PFSK-1 (cell line): Measurements from ENCODE around the gene ZNF462.

ENCODE experiments used
- FOXP2 ChIP-seq: optimal IDR thresholded peaks from 2 replicates; pipeline ENCODE3; 2011; ENCODE audit warnings: borderline replicate concordance, control low read depth, inconsistent platforms; ENCODE audit not compliant: insufficient read depth; ENCODE audit errors: extremely low read length, extremely low read depth
- POLR2AphosphoS5 ChIP-seq: IDR thresholded peaks from 2 replicates; pipeline ENCODE4 v1.6.1; 2012; ENCODE audit warnings: low read depth, mild to moderate bottlenecking, control low read depth, low read length, moderate library complexity
- SIN3A ChIP-seq: IDR thresholded peaks from 2 replicates; pipeline ENCODE4 v1.6.1; 2012; ENCODE audit warnings: mild to moderate bottlenecking, low read length, moderate library complexity, borderline replicate concordance; ENCODE audit not compliant: insufficient read depth
- TAF1 ChIP-seq: IDR thresholded peaks from 2 replicates; pipeline ENCODE4 v1.6.1; 2012; ENCODE audit warnings: low read length, control low read depth, borderline replicate concordance; ENCODE audit not compliant: insufficient read depth
- TF ChIP-seq, protein P1 (sequence below), 2 experiments: IDR thresholded peaks; 2 replicates each; pipeline versions ENCODE4 v1.6.1 to v1.8.0; 2011 to 2012; ENCODE audit warnings: low read depth in 2 of 2, low read length in 2 of 2, control low read depth in 1 of 2, inconsistent platforms in 1 of 2, mild to moderate bottlenecking in 1 of 2, moderate library complexity in 1 of 2; ENCODE audit not compliant: insufficient read depth in 1 of 2

The ZNF462 gene

DNA sequence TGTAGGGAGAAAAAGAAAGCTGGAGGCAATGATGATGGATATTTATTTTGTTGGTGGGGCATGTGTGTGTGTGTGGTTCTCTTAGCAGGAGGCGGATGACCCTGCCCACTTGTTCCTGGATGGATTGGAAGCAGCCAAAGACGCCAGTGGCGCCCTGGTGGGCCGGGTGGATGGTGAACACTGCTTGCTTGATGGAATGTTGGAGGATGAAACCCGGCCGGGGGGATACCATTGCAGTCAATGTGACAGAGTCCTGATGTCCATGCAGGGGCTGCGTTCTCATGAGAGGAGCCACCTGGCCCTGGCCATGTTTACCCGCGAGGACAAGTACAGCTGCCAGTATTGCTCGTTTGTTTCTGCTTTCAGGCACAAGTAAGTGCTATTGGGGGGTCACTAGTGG lies 69.2 kb downstream of the ZNF462 start:
- TF ChIP-seq FOXP2, result no peak
- TF ChIP-seq TAF1, result no peak

DNA sequence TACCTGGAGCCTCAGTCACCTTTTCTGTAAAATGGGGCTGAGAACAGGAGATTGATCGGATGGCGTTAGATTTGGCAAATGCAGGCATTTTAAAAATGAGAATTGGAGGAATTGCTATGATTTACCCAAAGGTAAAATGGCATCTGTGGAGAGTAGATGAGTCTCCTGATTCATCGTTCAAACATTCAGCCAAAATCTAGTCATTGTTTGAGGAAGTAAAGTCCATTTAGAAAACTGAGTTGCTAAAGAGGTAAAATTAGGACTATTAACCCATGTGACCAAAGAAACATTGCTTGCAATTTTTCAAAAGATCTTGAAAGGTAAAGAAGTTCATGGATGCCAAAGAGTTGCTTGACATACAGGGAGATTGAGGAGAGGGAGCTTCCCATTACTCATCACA lies 69.7 kb downstream of the ZNF462 start:
- no peak for TF ChIP-seq SIN3A
- no peak for TF ChIP-seq POLR2AphosphoS5
- TF ChIP-seq, protein P1, sequence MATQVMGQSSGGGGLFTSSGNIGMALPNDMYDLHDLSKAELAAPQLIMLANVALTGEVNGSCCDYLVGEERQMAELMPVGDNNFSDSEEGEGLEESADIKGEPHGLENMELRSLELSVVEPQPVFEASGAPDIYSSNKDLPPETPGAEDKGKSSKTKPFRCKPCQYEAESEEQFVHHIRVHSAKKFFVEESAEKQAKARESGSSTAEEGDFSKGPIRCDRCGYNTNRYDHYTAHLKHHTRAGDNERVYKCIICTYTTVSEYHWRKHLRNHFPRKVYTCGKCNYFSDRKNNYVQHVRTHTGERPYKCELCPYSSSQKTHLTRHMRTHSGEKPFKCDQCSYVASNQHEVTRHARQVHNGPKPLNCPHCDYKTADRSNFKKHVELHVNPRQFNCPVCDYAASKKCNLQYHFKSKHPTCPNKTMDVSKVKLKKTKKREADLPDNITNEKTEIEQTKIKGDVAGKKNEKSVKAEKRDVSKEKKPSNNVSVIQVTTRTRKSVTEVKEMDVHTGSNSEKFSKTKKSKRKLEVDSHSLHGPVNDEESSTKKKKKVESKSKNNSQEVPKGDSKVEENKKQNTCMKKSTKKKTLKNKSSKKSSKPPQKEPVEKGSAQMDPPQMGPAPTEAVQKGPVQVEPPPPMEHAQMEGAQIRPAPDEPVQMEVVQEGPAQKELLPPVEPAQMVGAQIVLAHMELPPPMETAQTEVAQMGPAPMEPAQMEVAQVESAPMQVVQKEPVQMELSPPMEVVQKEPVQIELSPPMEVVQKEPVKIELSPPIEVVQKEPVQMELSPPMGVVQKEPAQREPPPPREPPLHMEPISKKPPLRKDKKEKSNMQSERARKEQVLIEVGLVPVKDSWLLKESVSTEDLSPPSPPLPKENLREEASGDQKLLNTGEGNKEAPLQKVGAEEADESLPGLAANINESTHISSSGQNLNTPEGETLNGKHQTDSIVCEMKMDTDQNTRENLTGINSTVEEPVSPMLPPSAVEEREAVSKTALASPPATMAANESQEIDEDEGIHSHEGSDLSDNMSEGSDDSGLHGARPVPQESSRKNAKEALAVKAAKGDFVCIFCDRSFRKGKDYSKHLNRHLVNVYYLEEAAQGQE (IDR thresholded peaks at IDR 0.05; ENCODE audit: insufficient read depth in 1 of 2, low read depth in 2 of 2, low read length in 2 of 2), result no peak
- no peak for TF ChIP-seq TAF1
- TF ChIP-seq FOXP2, result no peak

DNA sequence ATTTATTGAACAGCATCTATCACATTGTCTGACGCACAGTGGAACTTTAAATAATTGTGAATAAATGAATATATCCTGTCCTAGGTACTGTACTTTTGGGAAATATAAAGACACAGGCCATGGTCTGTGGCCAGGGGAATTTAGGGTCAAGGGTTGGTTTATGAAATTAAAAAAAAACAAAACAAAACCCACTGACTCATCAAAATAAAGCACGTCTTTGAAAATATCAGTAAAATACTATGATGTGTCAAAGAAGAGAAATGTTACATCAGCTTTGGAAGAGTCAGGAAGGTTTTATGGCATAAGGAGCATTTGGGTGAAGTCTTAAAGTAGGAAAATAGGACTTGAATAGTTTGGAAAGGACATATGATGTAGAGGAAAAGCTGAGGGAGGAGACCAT lies 70.5 kb downstream of the ZNF462 start:
- TF ChIP-seq SIN3A, result no peak
- TF ChIP-seq, protein P1 (IDR thresholded peaks at IDR 0.05; ENCODE audit: insufficient read depth in 1 of 2, low read depth in 2 of 2, low read length in 2 of 2), result no peak

DNA sequence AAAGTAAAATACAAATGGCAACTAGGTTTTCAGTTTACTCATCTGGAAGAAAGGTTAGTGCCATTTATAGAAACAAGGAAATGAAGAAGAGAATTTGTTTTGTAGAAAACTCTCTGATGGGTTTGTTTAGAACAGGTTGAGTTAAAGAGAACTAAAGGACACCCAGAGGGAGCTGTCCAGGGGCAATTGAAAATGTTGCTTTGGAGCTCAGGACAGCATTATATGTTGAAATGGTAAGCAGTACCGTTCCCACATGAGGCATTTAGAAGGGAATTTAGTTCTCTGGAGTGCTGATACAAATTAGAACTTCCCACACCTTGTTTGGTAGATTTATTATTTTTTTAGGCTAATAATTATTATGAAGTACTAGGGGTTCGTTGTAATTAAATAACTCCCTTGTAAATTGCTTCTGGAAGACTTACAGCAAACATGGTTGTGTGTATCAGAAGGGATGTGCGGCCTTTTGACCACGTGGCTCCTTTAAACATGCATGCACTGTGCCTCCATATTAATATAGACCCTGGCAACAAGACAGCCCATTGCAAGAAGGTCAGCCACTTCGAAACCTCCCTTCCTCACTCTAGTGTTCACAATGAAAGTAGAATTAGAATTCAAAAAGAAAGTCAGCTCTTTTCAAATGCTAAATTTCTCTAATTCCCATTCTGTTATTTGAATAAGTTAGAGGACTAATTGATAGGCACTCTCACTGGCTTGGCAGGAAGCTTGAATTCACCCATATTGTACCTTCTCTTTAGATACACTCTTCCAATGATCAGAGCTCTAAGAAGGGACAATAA lies 71.7 kb downstream of the ZNF462 start:
- TF ChIP-seq, protein P1 (IDR thresholded peaks at IDR 0.05; ENCODE audit: insufficient read depth in 1 of 2, low read depth in 2 of 2, low read length in 2 of 2), result 0 out of 4 replicates have a peak, but pooled peaks of 1 of the 2 experiments have one; percentile 35
- TF ChIP-seq SIN3A (no peak), TAF1 (no peak), POLR2AphosphoS5 (no peak), FOXP2 (no peak)

DNA sequence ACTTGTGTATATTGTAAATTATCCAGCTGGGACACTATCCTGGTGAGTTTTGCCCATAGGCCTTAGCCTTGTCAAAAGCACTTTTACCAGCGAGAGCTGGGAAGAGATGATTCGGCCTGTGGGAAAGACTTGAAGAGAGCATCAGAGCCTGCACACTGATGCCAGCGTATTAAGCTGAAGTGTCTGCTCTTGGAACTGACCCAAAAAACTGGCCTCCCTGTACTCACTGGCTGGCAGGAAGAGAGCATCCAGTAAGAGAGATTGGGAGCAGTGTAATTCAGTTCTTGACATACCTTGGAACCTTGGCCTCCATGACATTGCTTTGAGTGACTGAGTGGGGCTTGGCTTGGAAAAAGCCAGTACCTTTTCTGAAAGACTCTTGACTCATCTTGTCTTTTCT lies 73.7 kb downstream of the ZNF462 start:
- TF ChIP-seq SIN3A, result no peak
- no peak for TF ChIP-seq POLR2AphosphoS5
- TF ChIP-seq TAF1, result no peak
- TF ChIP-seq, protein P1 (IDR thresholded peaks at IDR 0.05; ENCODE audit: insufficient read depth in 1 of 2, low read depth in 2 of 2, low read length in 2 of 2), result no peak
- no peak for TF ChIP-seq FOXP2
